H1 (cell line): ENCODE measurements around the gene R3HDM2. TPM values are rescaled to one million over a fixed set of nuclear protein-coding genes. Genes with fewer than 3 reads are reported as not detected.

Source experiments
- CTCF ChIA-PET: fragments of 300-600 bp; sonication (Branson Sonifier 250); formaldehyde crosslinking; loops from one replicate; lab custom pipeline; 2021; ENCODE audit not compliant: partially characterized antibody; lab: Charles Lee
- POLR2A ChIA-PET: fragments of 300-600 bp; sonication (Branson Sonifier 250); formaldehyde crosslinking; loops from one replicate; lab custom pipeline; 2021; ENCODE audit warnings: inconsistent platforms; ENCODE audit not compliant: partially characterized antibody; lab: Charles Lee
- DNase-seq, 2 experiments: peaks; one replicate each; pipeline versions ENCODE4 v3.0.0 to v3.0.0-alpha.2; 2010 to 2022; ENCODE audit warnings: low spot score in 2 of 2, low read depth in 1 of 2, mixed read lengths in 1 of 2
- FAIRE-seq: peaks from 2 replicates; lab custom pipeline; 2011; peaks lifted over from hg19 to GRCh38; lab: Jason Lieb, UNC
- H2AFZ ChIP-seq: 2 replicates; pipeline ENCODE4 v1.8.1; 2012; ENCODE audit warnings: low read length, inconsistent platforms
- H2AK5ac ChIP-seq: 2 replicates; pipeline ENCODE4 v1.6.1; 2013; ENCODE audit warnings: low read depth, low read length
- H2BK120ac ChIP-seq: replicated peaks from 2 replicates; pipeline ENCODE3; 2013; ENCODE audit warnings: low read depth, low read length, inconsistent platforms
- H2BK12ac ChIP-seq: 2 replicates; pipeline ENCODE4 v1.6.1; 2013; ENCODE audit warnings: low read depth, low read length
- H2BK15ac ChIP-seq: 2 replicates; pipeline ENCODE4 v1.6.1; 2013; ENCODE audit warnings: low read length
- H2BK20ac ChIP-seq: 2 replicates; pipeline ENCODE4 v1.6.1; 2013; ENCODE audit warnings: low read length
- H2BK5ac ChIP-seq: 2 replicates; pipeline ENCODE4 v1.6.1; 2013; ENCODE audit warnings: low read depth, low read length
- H3K14ac ChIP-seq: 2 replicates; pipeline ENCODE4 v1.6.1; 2013; ENCODE audit warnings: inconsistent platforms; ENCODE audit not compliant: insufficient read length
- H3K18ac ChIP-seq: 2 replicates; pipeline ENCODE4 v1.6.1; 2013; ENCODE audit warnings: low read length; ENCODE audit errors: extremely low read depth
- H3K23ac ChIP-seq: 2 replicates; pipeline ENCODE4 v1.6.1; 2013; ENCODE audit warnings: inconsistent platforms; ENCODE audit not compliant: insufficient read length
- H3K23me2 ChIP-seq: 2 replicates; pipeline ENCODE4 v1.6.1; 2013; ENCODE audit warnings: low read depth, low read length
- H3K27ac ChIP-seq: 2 replicates; pipeline ENCODE4 v1.6.1; 2011; ENCODE audit warnings: low read depth, low read length, inconsistent platforms
- H3K27me3 ChIP-seq, 4 experiments: replicated peaks in 1 of 4; 1 replicate in 1 of 4; 2 replicates in 3 of 4; pipeline versions ENCODE4 v1.6.1 to v1.8.1; 2011 to 2013; ENCODE audit warnings: low read length in 3 of 4, mild to moderate bottlenecking in 3 of 4, inconsistent platforms in 2 of 4, mixed read lengths in 2 of 4, moderate library complexity in 1 of 4; ENCODE audit not compliant: control insufficient read depth in 3 of 4, insufficient read depth in 3 of 4; ENCODE audit errors: extremely low read depth in 1 of 4
- H3K36me3 ChIP-seq, 4 experiments: 2 replicates each; pipeline versions ENCODE4 v1.6.1 to v1.8.1; 2011 to 2013; ENCODE audit warnings: mild to moderate bottlenecking in 4 of 4, low read length in 3 of 4, moderate library complexity in 2 of 4, control low read depth in 1 of 4, inconsistent platforms in 1 of 4; ENCODE audit not compliant: insufficient read depth in 4 of 4, control insufficient read depth in 2 of 4
- H3K4ac ChIP-seq: replicated peaks from 2 replicates; pipeline ENCODE3; 2013; ENCODE audit warnings: low read length, low read depth, mixed read lengths, inconsistent platforms; ENCODE audit not compliant: insufficient read length
- H3K4me1 ChIP-seq, 4 experiments: replicated peaks in 1 of 4; 1 replicate in 1 of 4; 2 replicates in 3 of 4; pipeline versions ENCODE4 v1.6.1 to v1.8.1; 2011 to 2013; ENCODE audit warnings: low read length in 3 of 4, inconsistent platforms in 2 of 4, mixed read lengths in 1 of 4; ENCODE audit not compliant: insufficient read depth in 4 of 4, control insufficient read depth in 3 of 4
- H3K4me2 ChIP-seq, 2 experiments: 2 replicates each; pipeline versions ENCODE4 v1.6.1 to v1.8.1; 2011 to 2013; ENCODE audit warnings: low read depth in 2 of 2, low read length in 2 of 2, control low read depth in 1 of 2, inconsistent platforms in 1 of 2, mild to moderate bottlenecking in 1 of 2; ENCODE audit not compliant: insufficient read depth in 1 of 2
- H3K4me3 ChIP-seq, 4 experiments: fragments of 200-600, 300-600 bp in 1 of 4; sonication (generic), shearing (Covaris generic), sonication (Bioruptor Twin) in 1 of 4; 2 replicates each; pipeline versions ENCODE4 v1.5.1 to v1.8.1; 2011 to 2016; ENCODE audit warnings: low read length in 4 of 4, low read depth in 3 of 4, control low read depth in 2 of 4, inconsistent platforms in 2 of 4, mild to moderate bottlenecking in 2 of 4, mixed read lengths in 1 of 4, moderate library complexity in 1 of 4; ENCODE audit not compliant: insufficient read depth in 2 of 4; ENCODE audit errors: extremely low read depth in 1 of 4
- H3K56ac ChIP-seq: replicated peaks from 2 replicates; pipeline ENCODE3; 2013; ENCODE audit warnings: low read depth, mild to moderate bottlenecking, mixed read lengths, low read length, inconsistent platforms; ENCODE audit not compliant: insufficient read length
- H3K79me1 ChIP-seq: 2 replicates; pipeline ENCODE4 v1.6.1; 2013; ENCODE audit warnings: low read depth, low read length, control low read depth
- H3K79me2 ChIP-seq, 2 experiments: 2 replicates each; pipeline versions ENCODE4 v1.6.1 to v1.8.1; 2012 to 2013; ENCODE audit warnings: low read length in 2 of 2, mild to moderate bottlenecking in 2 of 2, inconsistent platforms in 1 of 2; ENCODE audit not compliant: insufficient read depth in 2 of 2, control insufficient read depth in 1 of 2
- H3K9ac ChIP-seq, 4 experiments: replicated peaks in 1 of 4; 1 replicate in 1 of 4; 2 replicates in 3 of 4; pipeline versions ENCODE4 v1.6.1 to v1.8.1; 2011 to 2013; ENCODE audit warnings: low read depth in 3 of 4, low read length in 3 of 4, control low read depth in 2 of 4, mild to moderate bottlenecking in 2 of 4, moderate library complexity in 2 of 4, inconsistent platforms in 1 of 4; ENCODE audit errors: extremely low read depth in 1 of 4
- H3K9me3 ChIP-seq, 2 experiments: 2 replicates each; pipeline versions ENCODE4 v1.6.1 to v1.8.1; 2012 to 2013; ENCODE audit warnings: mild to moderate bottlenecking in 2 of 2, moderate library complexity in 2 of 2, control low read depth in 1 of 2, inconsistent platforms in 1 of 2, low read depth in 1 of 2, low read length in 1 of 2, mixed read lengths in 1 of 2; ENCODE audit not compliant: insufficient read depth in 2 of 2
- H4K20me1 ChIP-seq, 2 experiments: replicated peaks in 1 of 2; 2 replicates each; pipeline versions ENCODE3 to v1.8.1; 2011 to 2013; ENCODE audit warnings: inconsistent platforms in 2 of 2, low read length in 2 of 2, mild to moderate bottlenecking in 1 of 2; ENCODE audit not compliant: insufficient read depth in 2 of 2, control insufficient read depth in 1 of 2
- H4K5ac ChIP-seq: 2 replicates; pipeline ENCODE4 v1.6.1; 2013; ENCODE audit warnings: low read length, low read depth, mixed read lengths, inconsistent platforms; ENCODE audit not compliant: insufficient read length
- H4K8ac ChIP-seq: 2 replicates; pipeline ENCODE4 v1.8.0; 2013; ENCODE audit warnings: mild to moderate bottlenecking, moderate library complexity, low read length, inconsistent platforms; ENCODE audit not compliant: insufficient read depth; ENCODE audit errors: extremely low read depth
- H4K91ac ChIP-seq: replicated peaks from 2 replicates; pipeline ENCODE3; 2013; ENCODE audit warnings: low read length, mixed read lengths, inconsistent platforms; ENCODE audit not compliant: insufficient read length
- WGBS, 2 experiments: shearing (Covaris generic) in 1 of 2; methylation state at CpG; one replicate each; pipeline versions ENCODE4 v1.1.6 to v1.1.7; 2013 to 2015; ENCODE audit warnings: low lambda C conversion rate in 2 of 2, mixed read lengths in 2 of 2, inconsistent platforms in 1 of 2, low coverage in 1 of 2, missing lambda C conversion rate in 1 of 2; ENCODE audit not compliant: insufficient replicate concordance in 2 of 2, insufficient coverage in 1 of 2, insufficient read length in 1 of 2; ENCODE audit errors: extremely low coverage in 1 of 2, missing lambda C conversion rate in 1 of 2; 5-methylcytosine and 5-hydroxymethylcytosine counted together
- polyA plus RNA-seq, 7 experiments: library from polyadenylated mRNA; depleted of rRNA in 3 of 7; stranded (reverse) in 5 of 7; unstranded in 2 of 7; fragments of >200 nt in 5 of 7; fragments of 200-250 nt in 2 of 7; gene quantifications; 1 replicate in 5 of 7; 2 replicates in 1 of 7; 4 replicates in 1 of 7; pipeline versions ENCODE4 v1.2.1 to v1.2.3, GENCODE V29; 2011 to 2013; ENCODE audit warnings: missing spikeins in 2 of 7, mixed read lengths in 2 of 7
- total RNA-seq: library from RNA; stranded (reverse); fragmentation: NEBNext Ultra II Directional; extraction: Animal tissue kit (Norgen Biotek cat#: 25700); gene quantifications from 2 replicates; pipeline ENCODE4 v1.2.1, GENCODE V29; 2021

R3HDM2 gene
- total and polyA plus RNA-seq, 2 of the 8 experiments (the other 6 are each of a cell fraction or from before 2014, with no cell fraction given), result 25.6 to 27.0 TPM

GRCh38 chr12:57458665-57459054 is 27.8 kb upstream of the R3HDM2 start:
- CTCF ChIA-PET, result interaction anchor here (0.6 to 18.5 kb wide), 38 partner anchors 8 to 369 kb away, joined by 3 to 478 read pairs (median 4); partner anchors contain the start of genes ARHGAP9, DDIT3, INHBC and MARS1
- Histone ChIP-seq H2AFZ (no peak overlapping the region), H3K14ac (no peak overlapping the region), H3K9ac (no peak overlapping the region; a peak in 1 of 7 replicates), H3K36me3 (peaks cover 0 to 4% (median 0%) of the 10 kb centered on the region in 4 experiments; a peak in 2 of 8 replicates), H3K4ac (peak overlapping the region; percentile 61), H2BK120ac (no peak overlapping the region), H2BK15ac (no peak overlapping the region; the same call in 1 of the 2 replicates), H3K9me3 (no peaks in the 10 kb centered on the region), H4K91ac (peak overlapping the region; percentile 18), H3K23ac (no peak overlapping the region), H3K27me3 (no peaks in the 10 kb centered on the region), H2BK5ac (peak overlapping the region; percentile 36; the same call in 1 of the 2 replicates), H3K79me2 (peaks cover 0 to 16% of the 10 kb centered on the region in 2 experiments; a peak in 1 of 4 replicates), H4K20me1 (no peaks in the 10 kb centered on the region), H3K4me3 (peak overlapping the region in 3 of 4 experiments; percentile 8 to 91 (median 26); a peak in 5 of 8 replicates), H4K5ac (peak overlapping the region; percentile 17), H2BK20ac (no peak overlapping the region), H3K27ac (no peak overlapping the region), H4K8ac (no peak overlapping the region), H3K56ac (no peak overlapping the region), H3K4me1 (peaks cover 0 to 32% (median 20%) of the 10 kb centered on the region in 4 experiments; a peak in 6 of 7 replicates), H3K23me2 (peaks cover 14% of the 10 kb centered on the region), H2BK12ac (peak overlapping the region; percentile 43; the same call in 1 of the 2 replicates), H2AK5ac (no peak overlapping the region), H3K4me2 (peak overlapping the region; percentile 85 to 95), H3K18ac (peak overlapping the region; percentile 33; the same call in 1 of the 2 replicates), H3K79me1 (no peaks in the 10 kb centered on the region)
- WGBS, 2 experiments, result 34% methylated on average over 3 of the region's 3 CpGs; no CpG with 5 or more reads in 1 of the 2 experiments
- POLR2A ChIA-PET, result interaction anchor here (0.7 to 6.4 kb wide), 26 partner anchors 9 to 365 kb away, joined by 3 to 51 read pairs (median 4); partner anchors contain the start of genes INHBC and SHMT2
- DNase-seq (no peak), FAIRE-seq (no peak)
